ENCODE data around the gene KARS1. TPM values are rescaled to one million over a fixed set of nuclear protein-coding genes. Genes with fewer than 3 reads are reported as not detected.

The KARS1 gene
- total RNA-seq, 1 experiment from 2014 or later = 148 TPM

DNA sequence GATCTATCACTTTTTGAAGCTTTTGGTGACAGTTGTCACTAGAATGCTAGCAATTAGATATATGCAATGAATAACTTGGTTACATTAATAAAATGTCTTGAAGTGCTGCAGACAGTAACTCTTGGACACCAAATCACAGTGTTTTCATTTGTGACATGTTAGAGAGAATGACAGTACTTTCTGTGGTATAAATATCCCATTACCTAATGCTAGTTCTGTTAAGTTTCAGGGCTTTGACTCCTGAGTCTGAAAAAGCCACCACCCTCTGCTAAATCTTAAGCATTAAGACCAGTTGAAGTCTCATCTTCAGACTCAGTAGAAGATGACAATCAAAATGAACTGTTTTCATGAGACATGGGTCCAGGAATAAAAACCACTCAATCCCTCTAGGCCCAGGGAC is 39.9 kb upstream of the KARS1 start:
- ChIA-PET CTCF (no interaction called here), POLR2A (ENCODE audit: unreplicated experiment) (no interaction called here)
- Histone ChIP-seq H3K27ac (ENCODE audit: low read length) (no peak overlapping the region), H3K27me3 (ENCODE audit: low read length) (no peaks in the 10 kb centered on the region), H3K4me1 (ENCODE audit: insufficient read depth, low read length) (no peaks in the 10 kb centered on the region), H4K20me1 (ENCODE audit: low read length) (no peaks in the 10 kb centered on the region), H3K9me2 (replicated peaks; ENCODE audit: low read length) (no peaks in the 10 kb centered on the region), H3K9ac (ENCODE audit: low read length) (no peak overlapping the region), H2AFZ (ENCODE audit: low read length) (no peak overlapping the region), H3K4me3 (ENCODE audit: low read length) (no peak overlapping the region), H3F3A (ENCODE audit: low read length, unreplicated experiment) (no peaks in the 10 kb centered on the region), H3K9me3 (ENCODE audit: low read length) (no peaks in the 10 kb centered on the region), H3K79me2 (ENCODE audit: low read length) (no peaks in the 10 kb centered on the region), H3K4me2 (ENCODE audit: low read length) (no peak overlapping the region), H3K36me3 (ENCODE audit: low read depth, low read length) (no peaks in the 10 kb centered on the region)
- BruUV-seq (replicated peaks) = no TSS peak
- intact Hi-C loops (cut with micrococcal nuclease) = no loop called here
- TF ChIP-seq, protein P1, sequence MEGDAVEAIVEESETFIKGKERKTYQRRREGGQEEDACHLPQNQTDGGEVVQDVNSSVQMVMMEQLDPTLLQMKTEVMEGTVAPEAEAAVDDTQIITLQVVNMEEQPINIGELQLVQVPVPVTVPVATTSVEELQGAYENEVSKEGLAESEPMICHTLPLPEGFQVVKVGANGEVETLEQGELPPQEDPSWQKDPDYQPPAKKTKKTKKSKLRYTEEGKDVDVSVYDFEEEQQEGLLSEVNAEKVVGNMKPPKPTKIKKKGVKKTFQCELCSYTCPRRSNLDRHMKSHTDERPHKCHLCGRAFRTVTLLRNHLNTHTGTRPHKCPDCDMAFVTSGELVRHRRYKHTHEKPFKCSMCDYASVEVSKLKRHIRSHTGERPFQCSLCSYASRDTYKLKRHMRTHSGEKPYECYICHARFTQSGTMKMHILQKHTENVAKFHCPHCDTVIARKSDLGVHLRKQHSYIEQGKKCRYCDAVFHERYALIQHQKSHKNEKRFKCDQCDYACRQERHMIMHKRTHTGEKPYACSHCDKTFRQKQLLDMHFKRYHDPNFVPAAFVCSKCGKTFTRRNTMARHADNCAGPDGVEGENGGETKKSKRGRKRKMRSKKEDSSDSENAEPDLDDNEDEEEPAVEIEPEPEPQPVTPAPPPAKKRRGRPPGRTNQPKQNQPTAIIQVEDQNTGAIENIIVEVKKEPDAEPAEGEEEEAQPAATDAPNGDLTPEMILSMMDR (conservative IDR thresholded peaks at IDR 0.05; ENCODE audit: low read depth, low read length) = no peak
- TF ChIP-seq EZH2 (IDR thresholded peaks at IDR 0.05; ENCODE audit: low read length, unreplicated experiment) (no peak), EZH2phosphoT487 (IDR thresholded peaks at IDR 0.05; ENCODE audit: borderline replicate concordance, low read length) (no peak)
- ATAC-seq = no peak
- DNase-seq = no peak

GRCh38 chr16:75682308-75682707 is 34.8 kb upstream of the KARS1 start:
- no peaks in the 10 kb centered on the region for H3K9me2 ChIP-seq (replicated peaks; ENCODE audit: low read length)
- no peak overlapping the region for H2AFZ ChIP-seq (ENCODE audit: low read length)
- BruUV-seq (replicated peaks) = no TSS peak
- no peaks in the 10 kb centered on the region for H3F3A ChIP-seq (ENCODE audit: low read length, unreplicated experiment)
- H4K20me1 ChIP-seq (ENCODE audit: low read length) = no peaks in the 10 kb centered on the region
- ChIA-PET POLR2A (ENCODE audit: unreplicated experiment) (no interaction called here), CTCF (no interaction called here)
- H3K36me3 ChIP-seq (ENCODE audit: low read depth, low read length) = no peaks in the 10 kb centered on the region
- intact Hi-C loops (cut with micrococcal nuclease) = no loop called here
- no peak for ATAC-seq
- no peaks in the 10 kb centered on the region for H3K4me1 ChIP-seq (ENCODE audit: insufficient read depth, low read length)
- no peaks in the 10 kb centered on the region for H3K9me3 ChIP-seq (ENCODE audit: low read length)
- H3K4me2 ChIP-seq (ENCODE audit: low read length) = no peak overlapping the region
- H3K27me3 ChIP-seq (ENCODE audit: low read length) = no peaks in the 10 kb centered on the region
- H3K27ac ChIP-seq (ENCODE audit: low read length) = no peak overlapping the region
- H3K4me3 ChIP-seq (ENCODE audit: low read length) = no peak overlapping the region
- no peaks in the 10 kb centered on the region for H3K79me2 ChIP-seq (ENCODE audit: low read length)
- H3K9ac ChIP-seq (ENCODE audit: low read length) = no peak overlapping the region
- TF ChIP-seq EZH2 (IDR thresholded peaks at IDR 0.05; ENCODE audit: low read length, unreplicated experiment) (no peak), EZH2phosphoT487 (IDR thresholded peaks at IDR 0.05; ENCODE audit: borderline replicate concordance, low read length) (no peak)
- TF ChIP-seq, protein P1 (conservative IDR thresholded peaks at IDR 0.05; ENCODE audit: low read depth, low read length) = no peak
- no peak for DNase-seq

DNA sequence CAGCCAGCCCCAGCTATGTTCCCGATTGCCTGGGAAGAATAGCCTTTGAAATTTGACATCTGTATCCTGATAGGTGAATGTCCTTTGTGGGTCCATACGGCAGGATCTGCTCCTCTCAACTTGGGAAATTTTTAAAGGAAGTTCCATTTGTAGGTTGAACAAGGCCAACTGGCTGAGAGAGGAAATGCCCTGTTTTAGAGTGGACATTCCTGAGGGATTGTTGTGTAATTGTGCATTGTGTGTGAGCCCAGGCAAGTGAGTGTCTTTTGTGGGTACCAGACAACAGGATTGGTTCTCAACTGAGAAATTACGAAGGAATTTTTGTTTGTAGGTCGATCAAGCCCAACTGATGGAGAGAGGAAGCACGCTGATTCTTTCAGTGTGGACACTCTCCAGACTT is 31.9 kb upstream of the KARS1 start:
- ChIA-PET CTCF (no interaction called here), POLR2A (ENCODE audit: unreplicated experiment) (no interaction called here)
- no TSS peak for BruUV-seq (replicated peaks)
- Histone ChIP-seq H3K27ac (ENCODE audit: low read length) (no peak overlapping the region), H3K36me3 (ENCODE audit: low read depth, low read length) (no peaks in the 10 kb centered on the region), H2AFZ (ENCODE audit: low read length) (no peak overlapping the region), H3F3A (ENCODE audit: low read length, unreplicated experiment) (no peaks in the 10 kb centered on the region), H3K9ac (ENCODE audit: low read length) (no peak overlapping the region), H3K9me2 (replicated peaks; ENCODE audit: low read length) (no peaks in the 10 kb centered on the region), H3K79me2 (ENCODE audit: low read length) (no peaks in the 10 kb centered on the region), H3K9me3 (ENCODE audit: low read length) (no peaks in the 10 kb centered on the region), H4K20me1 (ENCODE audit: low read length) (no peaks in the 10 kb centered on the region), H3K4me1 (ENCODE audit: insufficient read depth, low read length) (no peaks in the 10 kb centered on the region), H3K4me3 (ENCODE audit: low read length) (no peak overlapping the region), H3K4me2 (ENCODE audit: low read length) (no peak overlapping the region), H3K27me3 (ENCODE audit: low read length) (no peaks in the 10 kb centered on the region)
- no peak for TF ChIP-seq EZH2 (IDR thresholded peaks at IDR 0.05; ENCODE audit: low read length, unreplicated experiment)
- TF ChIP-seq, protein P1 (conservative IDR thresholded peaks at IDR 0.05; ENCODE audit: low read depth, low read length) = no peak
- no peak for TF ChIP-seq EZH2phosphoT487 (IDR thresholded peaks at IDR 0.05; ENCODE audit: borderline replicate concordance, low read length)
- ATAC-seq (no peak), DNase-seq (no peak)
- intact Hi-C loops (cut with micrococcal nuclease) = no loop called here
